ENCODE data around the gene RNF111. TPM values are rescaled to one million over a fixed set of nuclear protein-coding genes. Genes with fewer than 3 reads are reported as not detected.

The RNF111 gene
- total and polyA plus RNA-seq, 2 experiments from 2014 or later: 14.4 to 24.5 TPM

DNA sequence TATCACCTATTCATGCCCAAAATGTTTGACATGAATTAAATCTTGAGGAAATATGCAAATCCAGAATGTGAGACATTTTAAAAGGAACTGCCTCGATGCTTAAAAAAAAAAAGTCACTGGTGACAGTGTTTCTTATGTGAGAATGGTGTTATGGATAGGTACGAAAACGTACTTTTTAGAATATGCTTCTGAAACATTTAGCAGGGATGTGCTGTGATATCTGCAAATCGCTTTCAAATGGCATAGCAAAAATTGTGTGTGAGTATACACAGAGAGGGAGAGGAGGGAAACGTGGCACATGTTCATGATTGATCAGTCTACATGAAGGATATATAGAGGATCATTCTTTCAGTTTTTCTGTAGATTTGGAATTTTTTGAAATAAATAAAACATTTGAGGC, 133.5 kb downstream of the RNF111 start (continued):
- no peak for TF ChIP-seq ZNF462 (CRISPR knock-in tag; IDR thresholded peaks at IDR 0.05)
- TF ChIP-seq ZNF331 (CRISPR knock-in tag; IDR thresholded peaks at IDR 0.05; ENCODE audit: low read depth): no peak
- TF ChIP-seq, protein P1, sequence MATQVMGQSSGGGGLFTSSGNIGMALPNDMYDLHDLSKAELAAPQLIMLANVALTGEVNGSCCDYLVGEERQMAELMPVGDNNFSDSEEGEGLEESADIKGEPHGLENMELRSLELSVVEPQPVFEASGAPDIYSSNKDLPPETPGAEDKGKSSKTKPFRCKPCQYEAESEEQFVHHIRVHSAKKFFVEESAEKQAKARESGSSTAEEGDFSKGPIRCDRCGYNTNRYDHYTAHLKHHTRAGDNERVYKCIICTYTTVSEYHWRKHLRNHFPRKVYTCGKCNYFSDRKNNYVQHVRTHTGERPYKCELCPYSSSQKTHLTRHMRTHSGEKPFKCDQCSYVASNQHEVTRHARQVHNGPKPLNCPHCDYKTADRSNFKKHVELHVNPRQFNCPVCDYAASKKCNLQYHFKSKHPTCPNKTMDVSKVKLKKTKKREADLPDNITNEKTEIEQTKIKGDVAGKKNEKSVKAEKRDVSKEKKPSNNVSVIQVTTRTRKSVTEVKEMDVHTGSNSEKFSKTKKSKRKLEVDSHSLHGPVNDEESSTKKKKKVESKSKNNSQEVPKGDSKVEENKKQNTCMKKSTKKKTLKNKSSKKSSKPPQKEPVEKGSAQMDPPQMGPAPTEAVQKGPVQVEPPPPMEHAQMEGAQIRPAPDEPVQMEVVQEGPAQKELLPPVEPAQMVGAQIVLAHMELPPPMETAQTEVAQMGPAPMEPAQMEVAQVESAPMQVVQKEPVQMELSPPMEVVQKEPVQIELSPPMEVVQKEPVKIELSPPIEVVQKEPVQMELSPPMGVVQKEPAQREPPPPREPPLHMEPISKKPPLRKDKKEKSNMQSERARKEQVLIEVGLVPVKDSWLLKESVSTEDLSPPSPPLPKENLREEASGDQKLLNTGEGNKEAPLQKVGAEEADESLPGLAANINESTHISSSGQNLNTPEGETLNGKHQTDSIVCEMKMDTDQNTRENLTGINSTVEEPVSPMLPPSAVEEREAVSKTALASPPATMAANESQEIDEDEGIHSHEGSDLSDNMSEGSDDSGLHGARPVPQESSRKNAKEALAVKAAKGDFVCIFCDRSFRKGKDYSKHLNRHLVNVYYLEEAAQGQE (IDR thresholded peaks at IDR 0.05; ENCODE audit: unreplicated experiment): no peak
- no peak for TF ChIP-seq JUNB (IDR thresholded peaks at IDR 0.05; ENCODE audit: unreplicated experiment)
- no peak for TF ChIP-seq STAT1 (IDR thresholded peaks at IDR 0.05; ENCODE audit: unreplicated experiment)
- TF ChIP-seq CREB1 (CRISPR knock-in tag; IDR thresholded peaks at IDR 0.05; ENCODE audit: low read depth): no peak
- TF ChIP-seq, protein P2, sequence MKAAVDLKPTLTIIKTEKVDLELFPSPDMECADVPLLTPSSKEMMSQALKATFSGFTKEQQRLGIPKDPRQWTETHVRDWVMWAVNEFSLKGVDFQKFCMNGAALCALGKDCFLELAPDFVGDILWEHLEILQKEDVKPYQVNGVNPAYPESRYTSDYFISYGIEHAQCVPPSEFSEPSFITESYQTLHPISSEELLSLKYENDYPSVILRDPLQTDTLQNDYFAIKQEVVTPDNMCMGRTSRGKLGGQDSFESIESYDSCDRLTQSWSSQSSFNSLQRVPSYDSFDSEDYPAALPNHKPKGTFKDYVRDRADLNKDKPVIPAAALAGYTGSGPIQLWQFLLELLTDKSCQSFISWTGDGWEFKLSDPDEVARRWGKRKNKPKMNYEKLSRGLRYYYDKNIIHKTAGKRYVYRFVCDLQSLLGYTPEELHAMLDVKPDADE (IDR thresholded peaks at IDR 0.05): no peak
- TF ChIP-seq NANOG (IDR thresholded peaks at IDR 0.05; ENCODE audit: borderline replicate concordance): no peak
- no peak for TF ChIP-seq POLR2AphosphoS5 (IDR thresholded peaks at IDR 0.05; ENCODE audit: low read depth)

Data from GM23338 (cell line).